H9 (cell line): ENCODE data around the gene LTB4R2. TPM values are rescaled to one million over a fixed set of nuclear protein-coding genes. Genes with fewer than 3 reads are reported as not detected.

Experiments
- DNase-seq: peaks from one replicate; pipeline ENCODE4 v3.0.0-alpha.2; 2017
- H2AFZ ChIP-seq: one replicate; pipeline ENCODE4 v1.6.1; 2013; ENCODE audit warnings: mild to moderate bottlenecking, low read length, control low read depth, moderate library complexity
- H2AK5ac ChIP-seq: 2 replicates; pipeline ENCODE4 v1.6.1; 2013; ENCODE audit warnings: low read length, control low read depth, mixed read lengths; ENCODE audit not compliant: insufficient read length
- H2BK120ac ChIP-seq: one replicate; pipeline ENCODE4 v1.6.1; 2013; ENCODE audit warnings: low read depth, mild to moderate bottlenecking, low read length, control low read depth, inconsistent platforms; ENCODE audit not compliant: poor library complexity, severe bottlenecking
- H2BK12ac ChIP-seq: 2 replicates; pipeline ENCODE4 v1.6.1; 2013; ENCODE audit warnings: low read length, control low read depth, mixed read lengths, low read depth; ENCODE audit not compliant: insufficient read length
- H2BK15ac ChIP-seq: 2 replicates; pipeline ENCODE4 v1.6.1; 2013; ENCODE audit warnings: low read depth, low read length, control low read depth
- H2BK20ac ChIP-seq: one replicate; pipeline ENCODE4 v1.6.1; 2013; ENCODE audit warnings: low read depth, mild to moderate bottlenecking, low read length, control low read depth, inconsistent platforms; ENCODE audit not compliant: poor library complexity, severe bottlenecking
- H2BK5ac ChIP-seq: 2 replicates; pipeline ENCODE4 v1.6.1; 2013; ENCODE audit warnings: low read length, control low read depth, mixed read lengths; ENCODE audit not compliant: insufficient read length
- H3K14ac ChIP-seq: 2 replicates; pipeline ENCODE4 v1.6.1; 2013; ENCODE audit warnings: low read length, control low read depth; ENCODE audit not compliant: insufficient read depth
- H3K18ac ChIP-seq: 2 replicates; pipeline ENCODE4 v1.6.1; 2013; ENCODE audit warnings: low read depth, mild to moderate bottlenecking, mixed read lengths, low read length, control low read depth; ENCODE audit not compliant: insufficient read length
- H3K23ac ChIP-seq: 2 replicates; pipeline ENCODE4 v1.6.1; 2013; ENCODE audit warnings: low read length, control low read depth, mixed read lengths, low read depth; ENCODE audit not compliant: insufficient read length
- H3K23me2 ChIP-seq: 2 replicates; pipeline ENCODE4 v1.6.1; 2013; ENCODE audit warnings: low read depth, mild to moderate bottlenecking, mixed read lengths, low read length, control low read depth; ENCODE audit not compliant: insufficient read length, poor library complexity, severe bottlenecking
- H3K27ac ChIP-seq: 2 replicates; pipeline ENCODE4 v1.5.1; 2013; ENCODE audit warnings: low read length, control low read depth, mixed read lengths, low read depth; ENCODE audit not compliant: insufficient read length
- H3K27me3 ChIP-seq: 2 replicates; pipeline ENCODE4 v1.6.1; 2013; ENCODE audit warnings: low read length, control low read depth, inconsistent platforms; ENCODE audit not compliant: insufficient read depth
- H3K4ac ChIP-seq: 2 replicates; pipeline ENCODE4 v1.6.1; 2013; ENCODE audit warnings: low read depth, mild to moderate bottlenecking, control low read depth, inconsistent platforms, low read length, moderate library complexity
- H3K4me1 ChIP-seq: 2 replicates; pipeline ENCODE4 v1.6.1; 2013; ENCODE audit warnings: low read length, control low read depth, inconsistent platforms; ENCODE audit not compliant: insufficient read depth
- H3K4me2 ChIP-seq: 2 replicates; pipeline ENCODE4 v1.6.1; 2013; ENCODE audit warnings: low read length, control low read depth, mixed read lengths; ENCODE audit not compliant: insufficient read length, insufficient read depth
- H3K56ac ChIP-seq: 2 replicates; pipeline ENCODE4 v1.6.1; 2013; ENCODE audit warnings: low read depth, mild to moderate bottlenecking, mixed read lengths, low read length, control low read depth; ENCODE audit not compliant: insufficient read length
- H3K79me1 ChIP-seq: 2 replicates; pipeline ENCODE4 v1.6.1; 2013; ENCODE audit warnings: low read depth, mild to moderate bottlenecking, moderate library complexity, low read length, control low read depth, inconsistent platforms; ENCODE audit not compliant: insufficient read depth, poor library complexity, severe bottlenecking
- H3K79me2 ChIP-seq: 2 replicates; pipeline ENCODE4 v1.6.1; 2013; ENCODE audit warnings: low read length, control low read depth, inconsistent platforms; ENCODE audit not compliant: insufficient read depth
- H3K9ac ChIP-seq: 2 replicates; pipeline ENCODE4 v1.6.1; 2013; ENCODE audit warnings: low read length, control low read depth, mixed read lengths; ENCODE audit not compliant: insufficient read length; ENCODE audit errors: extremely low read depth
- H3K9me3 ChIP-seq: one replicate; pipeline ENCODE4 v1.6.1; 2013; ENCODE audit warnings: low read depth, low read length, inconsistent platforms; ENCODE audit not compliant: control insufficient read depth
- H3T11ph ChIP-seq: one replicate; pipeline ENCODE4 v1.6.1; 2013; ENCODE audit warnings: mild to moderate bottlenecking, low read length, control low read depth, inconsistent platforms
- H4K20me1 ChIP-seq: one replicate; pipeline ENCODE4 v1.6.1; 2013; ENCODE audit not compliant: control insufficient read depth, insufficient read length, insufficient read depth
- H4K5ac ChIP-seq: 2 replicates; pipeline ENCODE4 v1.6.1; 2013; ENCODE audit warnings: low read depth, mild to moderate bottlenecking, mixed read lengths, low read length, control low read depth; ENCODE audit not compliant: insufficient read length
- H4K8ac ChIP-seq: replicated peaks from 2 replicates; pipeline ENCODE4 v1.6.1; 2013; ENCODE audit warnings: low read length, control low read depth, mixed read lengths, low read depth; ENCODE audit not compliant: insufficient read length
- H4K91ac ChIP-seq: 2 replicates; pipeline ENCODE4 v1.6.1; 2013; ENCODE audit warnings: low read depth, mild to moderate bottlenecking, moderate library complexity, mixed read lengths, low read length, control low read depth; ENCODE audit not compliant: insufficient read length
- H3K27ac Mint-ChIP-seq, 3 experiments: 2 replicates in 2 of 3; 3 replicates in 1 of 3; pipeline ENCODE4 v1.8.0; 2020 to 2021; ENCODE audit warnings: mixed read lengths in 3 of 3, mild to moderate bottlenecking in 1 of 3, moderate library complexity in 1 of 3
- H3K27me3 Mint-ChIP-seq: 2 replicates; pipeline ENCODE4 v1.8.0; 2021; ENCODE audit warnings: low read depth, mild to moderate bottlenecking, moderate library complexity, mixed read lengths
- H3K36me3 Mint-ChIP-seq, 3 experiments: 2 replicates in 2 of 3; 3 replicates in 1 of 3; pipeline ENCODE4 v1.8.0; 2020 to 2021; ENCODE audit warnings: low read depth in 3 of 3, mixed read lengths in 3 of 3; ENCODE audit not compliant: insufficient read depth in 1 of 3
- H3K4me1 Mint-ChIP-seq, 2 experiments: 2 replicates each; pipeline ENCODE4 v1.8.0; 2020; ENCODE audit warnings: mixed read lengths in 2 of 2
- H3K4me3 Mint-ChIP-seq, 2 experiments: 2 replicates in 1 of 2; 3 replicates in 1 of 2; pipeline ENCODE4 v1.8.0; 2020 to 2021; ENCODE audit warnings: mild to moderate bottlenecking in 2 of 2, mixed read lengths in 2 of 2, moderate library complexity in 1 of 2
- H3K9me3 Mint-ChIP-seq, 2 experiments: 2 replicates in 1 of 2; 3 replicates in 1 of 2; pipeline ENCODE4 v1.8.0; 2020; ENCODE audit warnings: mild to moderate bottlenecking in 2 of 2, mixed read lengths in 2 of 2, moderate library complexity in 1 of 2
- CTCF ChIP-seq: fragments of 200-600 bp; sonication (generic); conservative IDR thresholded peaks from 3 replicates; pipeline ENCODE4 v1.8.0; 2021; ENCODE audit warnings: antibody characterized with exemption, mild to moderate bottlenecking
- WGBS: extraction: QIAGEN DNeasy Blood & Tissue Kit; methylation state at CpG from one replicate; pipeline ENCODE4 v1.1.7; 2013; ENCODE audit warnings: missing lambda C conversion rate, low lambda C conversion rate, mixed read lengths; ENCODE audit not compliant: insufficient read length; ENCODE audit errors: extremely low coverage; 5-methylcytosine and 5-hydroxymethylcytosine counted together
- total RNA-seq: library from RNA; stranded (reverse); gene quantifications from 2 replicates; pipeline ENCODE4 v1.2.1, GENCODE V29; 2021

Gene LTB4R2
- total RNA-seq, 1 experiment from 2014 or later, result 13.4 TPM

GRCh38 chr14:24360281-24360680 is 50.3 kb downstream of the LTB4R2 start:
- WGBS, result no CpG with 5 or more reads among the region's 3 CpGs
- Histone ChIP-seq H3K79me1 (no peaks in the 10 kb centered on the region), H3K23ac (no peak overlapping the region), H3K27me3 (no peaks in the 10 kb centered on the region; the same call in 1 of the 2 replicates), H3K9ac (no peak overlapping the region), H4K8ac (no peak overlapping the region), H2BK120ac (no peak overlapping the region), H3K4me2 (no peak overlapping the region), H2AK5ac (no peak overlapping the region), H3K14ac (no peak overlapping the region), H2BK5ac (no peak overlapping the region), H2AFZ (no peak overlapping the region), H2BK12ac (no peak overlapping the region), H3K4ac (no peak overlapping the region), H2BK20ac (no peak overlapping the region), H3K4me1 (no peaks in the 10 kb centered on the region), H3K18ac (no peak overlapping the region), H3K56ac (no peak overlapping the region), H3K23me2 (no peaks in the 10 kb centered on the region), H3K9me3 (no peaks in the 10 kb centered on the region), H3K79me2 (no peaks in the 10 kb centered on the region), H4K20me1 (no peaks in the 10 kb centered on the region), H3K27ac (no peak overlapping the region), H4K91ac (no peak overlapping the region), H2BK15ac (no peak overlapping the region), H4K5ac (no peak overlapping the region), H3T11ph (no peak overlapping the region)
- Mint-ChIP-seq H3K4me1 (peaks cover 1 to 3% of the 10 kb centered on the region in 2 experiments; a peak in 3 of 4 replicates), H3K4me3 (no peak overlapping the region), H3K27ac (no peak overlapping the region), H3K27me3 (peaks cover 64% of the 10 kb centered on the region), H3K36me3 (no peaks in the 10 kb centered on the region), H3K9me3 (no peaks in the 10 kb centered on the region)
- TF ChIP-seq CTCF, result no peak
- DNase-seq, result no peak
